ENCODE measurements around the gene DLEC1.
"Not testable (repeated sequence)": the region's sequence is repeated elsewhere in the genome, so short reads cannot be mapped to it uniquely, and the experiment has no call there.

DLEC1 gene

GRCh38 chr3:38020342-38020726 is 18.7 kb upstream of the DLEC1 start:
- DNase-seq: no peak

DNA sequence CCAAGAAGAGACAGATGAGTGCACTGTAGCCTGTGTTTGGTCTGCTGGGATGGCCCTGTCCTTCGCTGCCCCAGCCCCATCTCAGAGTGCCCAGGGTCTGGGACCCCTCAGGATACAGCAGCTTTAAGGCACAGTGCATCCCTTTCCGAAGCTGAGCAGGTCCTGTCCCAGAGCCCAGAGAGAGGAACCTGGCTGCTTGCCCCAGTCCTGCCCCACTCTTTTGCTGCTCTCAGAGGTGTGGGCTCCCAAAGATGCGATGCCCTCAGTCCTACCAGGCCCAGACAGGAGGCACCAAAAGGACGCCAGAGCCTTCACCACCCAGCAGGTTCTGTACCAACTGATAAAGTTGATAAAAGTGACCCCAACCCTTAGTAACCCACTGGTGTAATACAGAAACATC is 17.8 kb upstream of the DLEC1 start:
- no peak for DNase-seq

GRCh38 chr3:38022301-38022700 is 16.7 kb upstream of the DLEC1 start:
- DNase-seq: no peak

GRCh38 chr3:38022896-38023709 is 15.9 kb upstream of the DLEC1 start:
- DNase-seq: no peak

DNA sequence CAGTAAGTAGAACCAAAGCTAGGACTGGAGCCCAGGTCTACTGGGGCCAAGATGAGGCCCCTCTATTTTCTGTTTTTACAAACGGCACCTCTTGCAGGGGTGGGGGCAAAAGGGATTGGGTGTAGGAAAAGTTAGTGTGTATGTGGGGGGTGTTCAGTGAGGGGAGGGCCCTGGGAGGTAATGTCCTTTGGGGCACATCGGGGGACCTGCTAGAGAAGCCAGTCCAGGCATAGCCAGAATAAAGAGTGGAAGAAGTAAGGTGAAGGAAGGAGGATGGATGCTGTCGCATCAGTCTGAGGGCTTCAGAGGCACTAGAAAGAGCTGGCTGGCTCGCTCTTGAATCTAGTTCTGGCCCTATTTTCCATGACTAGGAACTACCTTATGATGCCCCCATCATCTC is 12.2 kb upstream of the DLEC1 start:
- no peak for DNase-seq

DNA sequence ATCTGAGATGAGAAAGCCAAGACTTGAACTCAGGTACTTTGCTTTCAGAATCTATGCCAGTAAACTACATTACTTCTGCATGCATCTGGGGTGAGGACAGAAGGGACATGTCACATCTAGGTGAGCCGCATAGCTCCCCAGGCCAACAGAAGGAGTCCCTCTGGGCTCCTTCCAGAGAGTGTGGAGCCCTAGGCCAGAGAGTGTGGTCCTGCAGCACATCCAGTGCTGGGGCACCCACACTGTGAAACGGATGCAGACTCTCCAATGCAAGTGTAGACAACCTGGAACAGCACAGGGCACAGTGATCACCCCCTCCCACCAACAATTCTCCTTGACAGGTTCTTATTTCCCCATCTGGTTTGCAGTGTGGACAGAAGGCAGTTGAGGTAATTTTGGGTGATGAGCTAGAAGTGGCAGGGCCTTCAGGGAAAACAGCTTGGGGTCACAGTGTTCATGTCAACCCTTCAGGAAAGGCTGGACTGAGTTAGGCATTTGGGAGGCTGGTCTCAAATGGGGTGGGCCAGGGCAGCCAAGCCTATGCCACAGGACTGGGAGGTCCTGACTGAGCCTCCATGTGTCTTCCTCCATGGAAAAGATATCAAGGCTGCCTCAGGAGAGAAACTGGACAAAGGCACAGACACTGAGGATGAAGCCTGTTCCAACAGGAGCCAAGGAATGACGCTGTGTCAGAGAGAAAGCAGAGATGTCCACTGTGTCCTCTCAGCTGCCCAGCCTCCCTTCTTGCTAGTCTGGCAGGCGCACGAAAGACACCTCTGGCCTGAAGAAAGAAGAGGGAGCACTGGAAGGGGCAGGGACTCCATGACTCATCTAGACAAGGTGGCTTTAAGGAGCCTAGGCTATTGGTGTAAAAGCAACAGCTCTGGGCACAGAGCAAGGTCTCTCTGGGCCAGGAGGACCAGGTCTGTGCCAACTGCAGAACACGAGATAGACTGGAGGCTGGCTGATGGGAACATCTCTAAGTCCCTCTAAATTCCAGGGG is 11.2 kb upstream of the DLEC1 start:
- no peak for DNase-seq

DNA sequence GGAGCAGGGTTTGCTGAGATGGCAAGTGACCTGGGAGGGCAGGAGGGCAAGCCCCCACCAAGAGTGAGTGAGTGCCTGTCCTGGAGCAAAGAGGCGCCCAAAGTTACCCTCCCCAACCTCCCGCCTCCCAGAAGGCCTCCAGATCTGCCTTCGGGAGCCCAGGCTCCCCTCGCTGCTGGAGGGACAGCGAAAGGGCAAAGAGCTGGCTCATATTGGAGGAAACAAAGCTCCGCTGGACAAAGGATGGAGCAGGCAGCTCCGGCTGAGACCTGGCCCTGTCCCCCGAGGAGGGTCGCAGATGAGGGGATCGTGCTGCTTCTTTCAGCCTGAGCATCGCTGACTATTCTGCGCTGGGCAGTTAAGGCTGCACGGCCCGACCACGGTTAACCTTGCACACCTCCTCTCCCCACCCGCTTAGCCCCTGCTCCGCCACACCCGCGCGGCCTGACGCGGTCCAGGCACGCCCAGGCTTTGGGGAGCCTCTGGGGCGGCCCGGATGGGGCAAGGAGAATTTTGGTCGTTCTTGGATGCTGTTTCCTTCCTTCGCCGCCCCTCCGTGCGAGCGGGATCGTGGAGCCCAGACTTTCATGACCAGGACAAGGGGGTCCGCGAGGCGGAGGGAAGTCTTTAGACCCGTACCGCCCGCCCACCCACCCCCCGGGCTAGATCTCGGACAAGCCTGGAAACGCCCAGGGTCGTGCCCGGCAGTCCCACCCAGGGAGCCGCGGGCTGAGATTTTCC is 10.2 kb upstream of the DLEC1 start:
- no peak for DNase-seq

DNA sequence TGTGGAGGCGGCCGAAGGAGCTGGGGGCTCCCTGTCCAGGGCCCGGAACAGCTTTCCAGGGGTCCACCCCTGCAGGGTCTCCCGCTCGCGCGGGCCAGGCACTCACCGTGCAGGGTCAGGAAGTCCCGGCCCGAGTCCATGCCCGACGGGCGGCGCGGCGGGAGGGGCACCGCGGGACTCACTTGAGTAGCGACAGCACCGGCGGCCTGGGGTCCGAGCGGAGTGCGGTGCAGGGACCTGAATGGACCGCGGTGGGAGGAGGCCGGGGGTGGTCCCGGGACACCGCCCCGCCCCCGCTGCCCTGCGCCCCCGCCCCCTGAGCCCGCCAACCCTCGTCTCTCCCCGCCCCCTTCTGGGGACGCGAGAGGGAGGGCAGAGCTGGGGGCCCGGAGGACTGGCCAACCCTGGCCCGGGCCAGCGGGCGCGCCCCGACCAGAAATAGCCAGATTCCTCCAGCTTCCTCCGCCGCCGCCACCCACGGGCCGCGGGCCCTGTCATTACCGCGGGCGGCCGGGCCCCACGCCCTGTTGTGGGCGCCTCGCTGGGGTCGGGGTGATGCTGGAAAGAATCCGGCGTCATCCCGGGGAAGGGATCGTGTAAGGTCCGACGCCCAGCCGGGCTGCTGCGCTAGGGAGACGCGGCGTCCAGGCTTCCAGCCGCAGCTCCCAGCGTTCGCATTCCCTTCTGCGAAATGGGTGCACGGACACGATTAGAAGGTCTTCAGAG is 9.4 kb upstream of the DLEC1 start, which contains the start of gene PLCD1:
TSS of gene PLCD1 (minus strand) at position 243 of the 726 bp plus-strand sequence. CDS start at position 140, 103 bp downstream.
- DNase-seq: no peak

- no peak for DNase-seq
Observed at GRCh38 chr3:38030126-38031021, 8.6 kb upstream of the DLEC1 start.

DNA sequence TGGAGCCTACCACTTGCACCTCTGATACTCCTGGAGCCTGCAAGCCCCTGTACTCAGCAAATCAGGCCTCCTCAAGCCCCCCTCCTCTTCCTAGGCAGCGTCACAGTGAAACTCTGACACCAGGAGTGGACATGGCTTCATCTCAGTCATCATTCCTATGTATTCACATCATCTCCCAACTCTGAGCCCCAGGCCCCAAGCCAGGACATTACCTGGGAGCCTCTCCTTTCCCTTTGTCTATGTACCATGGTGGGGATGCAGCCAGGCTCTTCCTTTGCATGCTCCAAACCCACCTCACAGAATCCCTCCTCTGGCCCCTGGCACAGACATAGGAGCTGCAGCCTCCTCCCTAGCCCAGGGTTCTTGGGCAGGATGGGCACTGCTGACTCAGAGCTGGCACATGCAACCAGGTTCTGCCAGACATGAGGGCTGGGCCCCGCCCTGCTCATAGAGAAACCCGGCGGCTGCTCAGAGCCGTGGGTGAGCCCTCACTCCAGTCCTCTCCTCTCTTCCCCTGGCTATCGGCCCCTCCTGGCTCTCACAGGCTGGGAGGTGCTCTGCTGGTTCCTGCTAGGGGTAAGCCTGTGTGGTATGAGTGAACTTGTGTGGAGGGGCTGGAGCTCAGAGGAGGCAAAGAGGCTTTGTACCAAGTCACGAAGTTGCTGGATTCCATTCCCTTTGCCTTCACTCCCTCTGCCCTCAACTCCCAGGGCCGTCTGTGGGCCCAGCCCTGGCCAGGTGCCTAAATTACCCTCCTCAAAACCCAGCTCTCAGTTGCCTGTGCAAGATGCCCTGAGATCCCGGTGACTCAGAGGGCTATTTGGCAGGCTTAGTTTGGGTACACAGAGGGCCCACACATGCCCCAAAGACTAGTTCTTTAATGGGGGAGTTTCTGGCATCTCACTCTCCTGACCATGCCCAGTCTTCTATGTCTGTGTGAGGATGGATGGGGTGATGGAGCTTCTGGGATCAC is 7.7 kb upstream of the DLEC1 start:
- DNase-seq: no peak

- no peak for DNase-seq
Observed at GRCh38 chr3:38032328-38032865, 6.6 kb upstream of the DLEC1 start.

DNA sequence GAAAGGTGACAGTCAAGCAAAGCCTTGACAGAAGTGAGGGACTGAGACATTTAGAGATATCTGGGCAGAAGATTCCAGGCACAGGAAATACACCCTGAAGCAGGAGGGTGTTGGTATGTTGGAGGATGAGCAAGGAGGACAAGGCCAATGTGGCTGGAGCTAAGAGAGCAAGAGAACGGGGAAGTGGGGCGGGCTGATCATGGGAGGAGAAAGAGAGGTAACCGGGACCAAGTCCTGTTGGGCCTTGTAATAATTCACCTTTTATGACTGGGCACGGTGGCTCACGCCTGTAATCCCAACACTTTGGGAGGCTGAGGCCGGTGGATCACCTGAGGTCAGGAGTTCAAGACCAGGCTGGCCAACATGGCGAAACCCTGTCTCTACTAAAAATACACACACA is 5.4 kb upstream of the DLEC1 start:
- DNase-seq: not testable (repeated sequence)

GRCh38 chr3:38034335-38034734 is 4.7 kb upstream of the DLEC1 start:
- not testable (repeated sequence) for DNase-seq

- no peak for DNase-seq
Observed at GRCh38 chr3:38036286-38036685, 2.7 kb upstream of the DLEC1 start.

DNA sequence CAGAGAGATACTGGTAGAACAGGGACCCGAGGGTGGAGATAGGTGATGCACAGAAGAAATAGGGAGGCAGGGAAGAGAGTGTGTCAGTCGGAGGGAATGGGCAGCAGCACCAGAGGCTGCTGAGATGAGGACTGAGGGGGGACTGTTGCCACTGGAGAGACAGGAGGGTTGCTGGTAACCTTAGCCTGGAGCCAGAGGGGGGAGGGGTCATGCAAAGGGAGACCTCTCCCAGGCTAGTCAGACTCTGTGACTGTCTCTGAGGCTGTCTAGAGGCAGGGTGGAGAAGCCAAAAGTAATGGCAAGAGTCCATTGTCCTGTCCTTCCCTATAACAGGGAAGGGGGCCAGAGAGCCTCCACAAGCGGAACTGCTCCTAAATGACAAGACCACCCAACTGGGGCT is 2.1 kb upstream of the DLEC1 start:
- no peak for DNase-seq

DNA sequence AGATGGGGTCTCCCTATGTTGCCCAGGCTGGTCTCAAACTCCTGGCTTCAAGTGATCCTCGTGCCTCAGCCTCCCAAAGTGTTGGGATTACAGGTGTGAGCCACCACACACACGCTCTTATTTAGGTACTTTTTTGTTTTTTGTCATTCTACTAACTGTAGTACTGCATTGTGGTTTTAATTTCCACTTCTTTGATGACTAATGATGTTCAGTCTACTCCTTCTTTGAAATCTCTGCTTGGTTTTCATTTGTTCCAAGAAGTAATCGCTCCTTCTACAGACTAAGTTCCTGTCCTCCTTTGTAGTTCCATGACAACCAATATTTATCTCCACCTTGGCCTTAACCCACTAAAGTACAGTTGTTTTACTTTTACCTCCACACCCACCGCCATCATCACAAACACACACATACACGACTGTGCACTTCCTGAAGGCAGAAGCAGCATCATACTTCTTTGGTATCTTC is 529 bp upstream of the DLEC1 start:
- DNase-seq: no peak

- DNase-seq: no peak
Observed at GRCh38 chr3:38039899-38040261, 872 bp downstream of the DLEC1 start.

GRCh38 chr3:38040401-38040800 is 1.4 kb downstream of the DLEC1 start:
- DNase-seq: no peak

DNA sequence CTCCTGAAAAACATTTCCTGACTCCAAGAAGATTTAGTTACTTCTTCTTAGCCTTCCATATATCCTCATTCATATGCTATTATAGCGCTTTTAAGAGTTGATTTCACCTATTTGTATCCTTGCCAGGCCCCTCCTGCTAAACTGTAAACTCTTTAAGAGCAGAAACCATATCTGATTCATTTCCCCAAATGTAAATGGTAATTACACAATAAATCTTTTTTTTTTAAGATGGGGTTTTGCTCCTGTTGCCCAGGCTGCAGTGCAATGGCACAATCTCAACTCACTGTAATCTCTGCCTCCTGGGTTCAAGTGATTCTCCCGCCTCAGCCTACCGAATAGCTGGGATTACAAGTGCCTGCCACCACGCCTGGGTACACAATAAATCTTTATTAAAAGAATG is 4.5 kb downstream of the DLEC1 start:
- no peak for DNase-seq

- DNase-seq: no peak
Observed at GRCh38 chr3:38046027-38046426, 7.0 kb downstream of the DLEC1 start.

Data from NCI-H2081 (cell line).